Hair follicular keratinocyte (primary cell): ENCODE measurements around the gene ZNF236. TPM values are rescaled to one million over a fixed set of nuclear protein-coding genes. Genes with fewer than 3 reads are reported as not detected.

Experiments
- total RNA-seq: library from RNA; depleted of rRNA; stranded (reverse); fragments of >200 nt; gene quantifications from 2 replicates; pipeline ENCODE4 v1.2.3, GENCODE V29; 2015

The ZNF236 gene
- 3.3 and 4.6 TPM in 2 replicates for total RNA-seq

DNA sequence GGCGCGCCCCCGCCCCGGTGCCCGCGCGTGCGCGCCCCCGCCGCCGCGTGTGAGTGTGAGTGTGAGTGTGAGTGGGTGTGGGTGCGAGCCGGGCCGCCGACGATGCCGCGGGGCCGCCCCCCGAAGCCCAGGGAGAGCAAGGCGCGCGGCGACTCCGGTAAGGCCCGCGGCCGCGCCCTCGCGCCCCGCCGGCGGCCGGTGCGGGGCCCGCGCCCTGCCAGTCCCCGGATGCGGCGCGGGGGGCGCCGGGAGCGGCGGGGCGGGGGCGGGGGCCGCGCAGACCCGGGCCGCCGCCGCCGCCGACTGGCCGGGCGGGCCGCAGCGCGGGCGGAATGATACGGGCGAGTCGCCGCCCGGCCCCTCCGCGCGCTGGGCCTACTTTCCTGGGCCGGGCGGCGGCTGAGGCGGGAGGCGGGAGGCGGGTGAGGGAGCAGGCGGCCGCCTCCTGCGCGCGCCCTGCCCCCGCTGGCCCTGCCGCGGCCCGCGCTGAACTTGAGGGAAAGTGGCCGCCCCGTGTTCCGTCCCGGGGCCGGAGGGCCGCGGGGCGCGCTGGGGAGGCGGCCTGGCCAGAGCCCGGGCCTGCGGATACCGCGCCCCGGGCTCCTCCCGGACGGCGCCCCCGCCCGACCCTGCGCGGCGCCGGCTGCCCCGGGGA lies at the start of gene ZNF236:
Gene ZNF236, plus strand, starts transcription at position 52 of the 655 bp plus-strand sequence. Its CDS starts 51 bp downstream, at position 103.

